GM21526 (cell line): ENCODE data around the gene SUCLA2.
A peak's percentile ranks its signal among the peaks of the same experiment; 100 is the strongest.
"Not testable (repeated sequence)": the region's sequence is repeated elsewhere in the genome, so short reads cannot be mapped to it uniquely, and the experiment has no call there.

Experiments
- ATAC-seq: cut with Tn5 transposase; IDR thresholded peaks from one replicate; pipeline ENCODE4 v1.9.1; 2021; ENCODE audit warnings: moderate library complexity; ENCODE audit not compliant: unreplicated experiment, low FRiP score

The SUCLA2 gene

DNA sequence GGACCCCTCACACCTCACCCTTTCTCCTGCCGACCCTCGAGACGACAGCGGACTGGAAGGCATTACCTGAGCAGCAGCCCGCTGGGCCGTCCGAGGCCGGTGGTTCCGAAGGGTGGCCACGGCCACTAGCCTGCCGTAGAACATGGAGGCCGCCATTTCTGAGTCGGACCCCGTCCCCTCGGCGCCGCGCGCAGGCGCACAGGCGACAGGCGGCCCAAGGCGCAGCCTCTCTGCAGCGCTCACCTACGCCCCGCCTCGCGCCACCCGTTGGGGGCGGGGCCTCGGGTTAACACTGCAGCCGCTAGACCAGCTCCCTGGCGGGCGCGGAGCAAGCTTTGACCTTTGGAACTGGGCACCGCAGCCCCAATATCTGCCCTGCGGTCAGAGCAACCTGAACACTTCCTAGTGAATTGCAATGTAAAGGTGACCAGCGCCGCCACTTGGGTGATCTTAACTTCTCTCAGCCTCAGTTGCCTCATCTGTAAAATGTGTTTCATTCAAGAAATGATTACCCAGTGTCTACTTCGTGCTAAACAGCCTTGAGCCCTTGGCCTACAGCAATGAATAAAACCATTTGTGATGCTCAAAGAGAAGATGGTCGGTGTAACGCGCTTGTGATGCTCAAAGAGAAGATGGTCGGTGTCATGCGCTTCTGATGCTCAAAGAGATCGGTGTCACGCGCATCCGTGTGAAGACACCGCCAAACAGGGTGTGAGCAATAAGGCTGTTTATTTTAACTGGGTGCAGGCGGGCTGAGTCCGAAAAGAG, at the start of gene SUCLA2:
Gene SUCLA2 (minus strand): TSS at position 160 of the 768 bp plus-strand sequence. CDS start 4 bp downstream, at position 156.
- peak; percentile 95 for ATAC-seq

DNA sequence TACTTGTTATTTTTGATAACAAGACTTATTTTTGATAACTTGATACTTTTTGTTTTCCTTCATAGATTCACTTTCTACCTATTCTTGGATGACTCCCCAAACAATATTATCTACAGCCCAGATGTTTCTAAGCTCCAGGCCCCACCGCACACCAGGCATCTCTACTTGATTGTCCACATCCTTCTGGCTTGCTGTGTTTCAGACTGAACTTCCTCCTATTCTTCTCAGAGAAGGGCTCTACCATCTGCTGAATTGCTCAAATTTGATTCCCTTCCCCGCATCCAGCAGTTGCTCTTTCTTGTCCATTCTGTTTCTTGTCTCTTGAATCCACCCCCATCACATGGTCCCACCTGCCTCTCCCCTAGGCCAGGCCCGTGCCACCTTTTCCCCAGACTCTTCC, 49.5 kb upstream of the SUCLA2 start:
- ATAC-seq = no peak

DNA sequence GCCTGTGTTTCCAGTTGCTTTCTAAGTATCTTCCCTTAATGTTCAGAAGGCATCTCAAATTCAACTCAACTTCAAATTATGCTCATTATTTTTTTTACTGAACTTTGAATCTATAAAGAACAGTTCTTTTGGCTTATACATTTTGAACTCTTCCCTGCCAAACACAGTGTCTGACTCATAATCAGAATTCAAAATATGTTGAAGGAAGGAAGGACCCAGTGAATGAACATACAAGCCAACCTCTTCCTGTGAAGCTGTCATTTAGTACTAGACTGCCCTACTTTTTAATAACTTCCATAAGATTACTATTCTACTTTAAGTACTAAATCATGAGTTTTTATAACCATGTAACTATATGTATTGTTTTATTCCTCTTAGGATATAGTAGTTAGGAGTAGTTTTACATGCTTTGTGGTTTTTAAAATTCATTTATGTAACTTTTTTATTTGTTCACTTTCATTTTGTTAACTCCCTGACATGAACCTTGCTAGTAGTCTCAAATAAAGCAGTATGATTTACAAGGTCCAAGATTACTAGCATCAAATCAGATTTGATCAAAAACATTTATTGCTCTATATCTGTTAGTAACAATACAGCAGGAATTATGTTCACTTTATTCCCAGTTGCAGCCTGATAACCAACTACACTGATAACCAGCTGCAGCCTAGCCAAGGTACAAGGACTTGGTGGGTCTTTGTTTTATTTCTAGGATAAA, 42.9 kb upstream of the SUCLA2 start:
- ATAC-seq = no peak

DNA sequence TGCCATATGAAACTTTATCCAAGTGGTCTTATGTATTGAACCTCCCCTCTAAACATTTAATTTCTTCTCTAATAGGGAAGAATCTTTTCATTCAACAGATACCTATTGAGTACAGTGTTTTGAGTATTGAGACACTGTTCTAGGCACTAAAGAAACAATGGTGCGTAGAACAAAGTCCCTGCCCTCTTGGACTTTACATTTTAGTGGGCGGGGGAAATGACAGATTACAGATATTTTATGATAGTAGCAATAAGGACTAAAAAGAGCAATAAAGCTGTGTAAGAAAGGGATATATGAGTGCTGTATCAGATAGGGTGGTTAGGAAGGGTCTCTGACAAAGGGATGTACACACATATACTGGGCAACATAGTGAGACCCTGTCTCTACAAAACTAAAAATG, 41.8 kb upstream of the SUCLA2 start:
- no peak for ATAC-seq

DNA sequence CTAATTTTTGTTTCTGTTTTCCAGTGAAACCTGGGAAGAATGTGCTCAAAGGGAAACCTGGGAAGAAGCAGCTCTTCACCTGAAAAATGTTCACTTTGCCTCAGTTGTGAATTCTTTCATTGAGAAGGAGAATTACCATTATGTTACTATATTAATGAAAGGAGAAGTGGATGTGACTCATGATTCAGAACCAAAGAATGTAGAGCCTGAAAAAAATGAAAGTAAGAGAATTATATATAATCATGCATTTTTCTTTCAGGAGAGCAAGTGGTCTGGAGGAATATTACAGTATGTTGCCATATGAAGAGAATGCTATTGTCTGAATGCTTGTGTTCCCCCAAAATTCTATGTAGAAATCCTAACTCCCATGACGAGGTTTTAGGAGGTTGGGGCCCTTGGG, 39.8 kb upstream of the SUCLA2 start:
- no peak for ATAC-seq

DNA sequence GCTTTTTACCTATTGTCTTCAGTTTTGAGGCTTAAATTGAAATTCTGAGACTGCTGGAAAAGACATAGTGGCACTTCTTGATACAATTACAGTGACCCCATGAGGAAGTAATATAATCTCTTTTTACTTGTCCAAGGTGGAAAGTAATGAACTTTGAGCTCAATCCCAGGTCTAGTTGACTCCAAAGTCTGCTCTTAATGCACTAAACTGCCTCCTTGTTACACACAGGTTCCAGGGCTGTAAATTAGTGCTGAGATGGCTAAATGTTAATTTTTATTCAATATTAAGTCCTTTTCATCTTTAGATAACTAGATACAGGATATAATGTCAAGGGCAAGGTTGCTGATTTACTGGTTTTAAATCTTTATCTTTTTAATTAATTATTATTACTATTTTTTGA, 39.0 kb upstream of the SUCLA2 start:
- no peak for ATAC-seq

DNA sequence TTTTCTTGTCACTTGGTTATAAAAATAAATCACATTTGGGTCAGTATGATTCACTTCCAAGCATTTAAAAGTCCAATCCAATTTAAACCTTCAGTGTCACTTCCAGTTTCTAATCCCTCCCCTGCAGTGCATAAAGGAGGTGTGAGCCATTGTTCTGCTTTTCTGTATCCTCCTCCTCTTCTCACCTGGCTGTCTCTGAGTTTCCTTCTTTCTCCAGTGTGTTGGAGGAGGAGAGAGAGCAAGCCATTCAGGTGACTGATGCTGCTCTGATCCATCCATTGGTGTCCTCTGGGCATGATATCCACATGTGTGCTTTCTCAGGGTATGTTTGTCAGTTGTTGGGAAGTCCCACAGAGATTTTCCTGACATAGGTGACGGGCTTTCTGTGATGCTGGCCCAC, 37.7 kb upstream of the SUCLA2 start:
- ATAC-seq = no peak

DNA sequence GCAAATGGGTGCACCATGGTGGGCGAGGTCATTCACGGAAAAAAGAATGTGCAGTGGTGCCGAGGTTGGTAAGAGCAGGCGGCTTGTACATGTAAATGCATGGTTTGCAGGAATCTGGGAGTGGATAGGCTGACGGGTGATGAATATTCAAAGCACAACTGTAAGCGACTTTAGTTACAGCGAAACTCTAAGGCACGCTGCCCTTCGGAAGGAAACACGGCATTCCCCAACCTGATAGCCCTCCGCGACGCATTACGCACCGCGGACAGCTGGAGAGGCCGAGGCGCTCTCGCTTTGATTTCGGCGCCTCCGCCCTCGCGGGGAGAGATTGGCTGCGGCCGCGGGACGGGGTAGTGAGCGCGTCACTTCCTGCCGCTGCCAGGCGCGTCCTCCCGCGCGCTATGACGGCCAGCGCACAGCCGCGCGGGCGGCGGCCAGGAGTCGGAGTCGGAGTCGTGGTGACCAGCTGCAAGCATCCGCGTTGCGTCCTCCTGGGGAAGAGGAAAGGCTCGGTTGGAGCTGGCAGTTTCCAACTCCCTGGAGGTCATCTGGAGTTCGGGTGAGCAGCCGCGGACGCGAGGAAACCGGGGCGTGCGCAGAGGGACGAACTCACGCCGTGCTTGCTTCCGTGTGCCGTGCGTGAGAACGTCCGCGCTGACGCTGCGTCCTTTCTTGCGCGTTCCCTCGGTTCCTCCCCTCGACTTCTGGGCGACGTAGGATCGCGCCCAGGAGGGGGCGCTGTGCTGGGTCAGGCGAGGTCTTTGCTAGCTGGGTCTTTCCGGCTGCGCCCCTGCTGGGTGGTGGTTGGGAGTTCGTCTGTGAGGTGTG, 36.5 kb upstream of the SUCLA2 start, which contains the start of gene NUDT15:
Gene NUDT15 (plus strand): TSS at position 381 of the 828 bp plus-strand sequence. CDS start 21 bp downstream, at position 402.
- ATAC-seq = peak; percentile 93

DNA sequence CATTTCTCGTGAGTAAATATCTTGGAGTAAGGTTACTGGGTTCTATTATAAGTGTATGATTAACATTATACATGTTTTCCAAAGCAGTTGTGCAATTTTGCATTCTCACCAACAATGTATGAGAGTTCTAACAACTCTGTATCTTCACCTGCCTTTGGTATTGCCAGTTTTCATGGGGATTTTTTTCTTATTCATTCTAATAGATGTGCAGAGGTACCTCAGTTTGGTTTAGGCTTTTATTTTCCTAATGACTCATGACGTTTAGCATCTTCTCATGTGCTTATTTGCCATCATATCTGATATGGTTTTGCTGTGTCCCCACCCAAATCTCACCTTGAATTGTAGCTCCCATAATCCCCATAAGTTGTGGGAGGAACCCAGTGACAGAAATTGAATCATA, 28.8 kb upstream of the SUCLA2 start:
- ATAC-seq = no peak

DNA sequence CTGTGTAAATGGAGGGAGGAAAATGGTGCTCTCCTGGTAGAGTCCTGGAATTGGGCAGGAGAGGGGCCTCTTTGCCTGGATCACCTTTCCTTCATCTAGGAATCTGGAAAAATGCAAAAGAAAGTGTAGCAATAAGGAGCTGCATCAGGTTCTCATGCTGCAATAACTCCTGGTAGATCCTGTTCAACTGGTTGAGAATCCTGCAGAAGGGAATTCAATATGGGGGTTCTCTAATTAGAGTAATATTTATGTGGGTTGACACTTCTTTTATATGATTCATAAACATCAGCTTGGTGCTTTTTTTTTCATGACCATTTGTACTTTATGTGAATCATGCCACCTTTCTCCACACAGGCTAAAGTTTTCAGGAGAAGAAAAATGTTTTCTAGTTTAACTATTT, 27.0 kb upstream of the SUCLA2 start:
- no peak for ATAC-seq

DNA sequence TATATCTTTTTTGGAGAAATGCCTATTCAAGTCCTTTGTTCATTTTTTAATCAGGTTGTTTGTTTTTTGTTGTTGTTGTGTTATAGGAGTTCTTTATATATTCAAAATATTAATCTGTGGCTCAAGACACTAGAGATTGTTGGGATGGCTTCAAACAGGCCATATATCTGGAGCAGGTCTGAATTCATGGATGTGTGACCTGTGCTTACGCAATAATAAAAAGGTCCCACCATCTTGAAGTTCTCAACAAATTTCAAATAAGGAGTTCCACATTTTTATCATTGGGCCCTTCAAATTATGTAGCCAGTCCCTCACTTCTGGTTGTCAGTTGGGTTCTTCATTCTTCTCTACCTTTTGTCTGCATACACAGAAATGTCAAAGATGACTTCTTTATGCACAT, 18.7 kb upstream of the SUCLA2 start:
- no peak for ATAC-seq

DNA sequence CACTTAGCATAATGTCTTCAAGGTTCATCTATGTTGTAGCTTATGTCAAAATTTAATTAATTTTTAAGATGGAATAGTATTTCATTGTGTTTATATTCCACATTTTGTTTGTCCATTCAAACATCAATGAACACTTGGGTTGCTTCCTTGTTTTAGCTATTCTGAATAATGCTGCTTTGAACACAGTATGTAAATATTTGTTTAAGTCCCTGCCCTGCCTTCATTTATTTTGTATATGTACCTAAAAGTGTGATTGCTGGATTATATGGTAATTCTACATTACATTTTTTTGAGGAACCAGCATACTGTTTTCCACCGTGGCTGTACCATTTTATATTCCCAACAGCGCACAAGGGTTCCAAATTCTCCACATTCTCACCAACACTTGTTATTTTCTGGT, 17.6 kb upstream of the SUCLA2 start:
- no peak for ATAC-seq

DNA sequence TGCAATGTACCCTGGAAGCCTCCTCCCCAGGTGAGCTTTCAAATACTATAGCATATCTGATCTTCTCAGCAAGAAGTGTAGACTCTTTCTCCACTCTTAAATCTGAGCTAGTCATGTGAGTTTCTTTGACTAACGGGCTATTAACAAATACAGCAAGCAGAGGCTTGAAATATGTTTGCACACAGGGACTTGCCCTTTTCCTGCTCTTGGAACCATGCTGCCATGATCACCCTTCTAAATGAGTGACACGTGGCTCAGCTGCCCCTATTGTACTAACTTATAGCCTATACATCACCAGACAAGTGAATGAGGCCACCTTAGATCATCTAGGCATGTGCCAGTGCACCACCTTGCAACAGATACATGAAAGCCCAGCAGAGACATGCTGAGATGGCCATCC, 13.3 kb upstream of the SUCLA2 start:
- no peak for ATAC-seq

DNA sequence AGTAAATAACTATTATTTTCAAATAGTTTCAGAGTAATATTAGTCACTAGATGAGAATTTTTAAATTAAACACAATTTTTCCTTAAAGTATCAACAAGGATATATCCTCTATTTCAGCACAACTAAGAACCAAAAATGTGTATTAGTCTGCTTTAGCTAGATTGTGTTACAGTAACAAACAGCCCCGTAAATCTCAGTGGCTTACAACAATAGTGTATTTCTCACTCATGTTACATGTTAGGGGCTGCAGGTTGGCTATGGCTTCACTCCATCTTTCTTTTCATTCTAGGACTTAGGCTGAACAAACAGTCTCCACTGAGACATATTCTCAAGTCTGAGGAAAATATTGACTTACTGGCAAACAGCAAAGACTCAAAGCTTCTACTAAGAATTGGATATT, 11.6 kb upstream of the SUCLA2 start:
- no peak for ATAC-seq

DNA sequence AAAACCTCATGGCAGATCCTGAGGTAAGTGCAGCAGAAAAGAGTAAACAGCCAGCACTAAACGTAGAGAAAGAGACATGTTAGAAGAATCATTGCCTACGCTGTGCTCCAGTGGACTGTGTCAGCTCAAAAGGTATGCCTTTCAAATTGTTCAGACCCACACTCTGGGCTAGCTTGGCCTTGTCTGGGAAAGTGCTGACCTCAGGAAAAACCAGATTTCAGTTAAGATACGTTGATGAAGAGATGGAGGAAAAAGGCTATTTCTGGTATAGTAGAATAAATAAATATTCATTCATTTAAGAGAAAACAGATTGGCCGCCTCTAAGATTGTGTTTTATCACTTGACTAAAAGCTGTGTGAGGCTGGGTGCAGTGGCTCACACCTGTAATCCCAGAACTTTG, 9.6 kb upstream of the SUCLA2 start:
- no peak for ATAC-seq

DNA sequence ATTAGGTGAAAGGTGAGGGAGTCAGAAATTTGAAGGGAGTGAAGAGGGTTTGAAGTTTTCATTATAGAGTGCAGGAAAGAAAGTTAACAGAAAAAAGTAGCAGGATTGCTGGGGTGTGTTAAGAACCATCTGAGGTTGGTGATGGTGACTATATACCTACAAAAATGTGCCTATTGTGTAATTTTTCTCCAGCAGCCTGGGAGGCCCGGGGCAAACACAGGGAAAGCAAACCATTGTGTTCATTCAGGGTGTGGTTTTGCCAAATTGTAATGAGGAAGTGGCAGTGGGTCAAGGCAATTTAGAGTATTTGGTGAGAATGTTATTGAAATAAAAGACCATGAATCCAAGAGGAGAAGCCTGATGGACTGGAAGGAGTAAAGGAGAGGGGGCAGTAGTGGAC, 8.2 kb upstream of the SUCLA2 start:
- no peak for ATAC-seq

DNA sequence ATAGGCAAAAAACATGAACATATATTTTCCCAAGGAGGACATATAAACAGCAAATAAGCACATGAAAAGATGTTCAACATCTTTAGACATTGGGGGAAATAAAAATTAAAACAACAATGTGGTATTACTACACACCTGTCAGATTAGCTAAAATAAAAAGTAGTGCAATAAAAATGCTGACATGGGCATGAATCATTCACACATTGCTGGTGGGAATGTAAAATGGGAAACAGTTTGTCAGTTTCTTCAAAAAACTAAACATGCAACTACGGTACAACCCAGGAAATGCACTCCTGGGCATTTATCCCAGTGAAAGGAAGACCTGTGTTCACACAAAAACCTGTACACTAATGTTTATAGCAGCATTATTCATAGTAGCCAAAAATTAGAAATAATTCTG, 5.3 kb upstream of the SUCLA2 start:
- no peak for ATAC-seq

DNA sequence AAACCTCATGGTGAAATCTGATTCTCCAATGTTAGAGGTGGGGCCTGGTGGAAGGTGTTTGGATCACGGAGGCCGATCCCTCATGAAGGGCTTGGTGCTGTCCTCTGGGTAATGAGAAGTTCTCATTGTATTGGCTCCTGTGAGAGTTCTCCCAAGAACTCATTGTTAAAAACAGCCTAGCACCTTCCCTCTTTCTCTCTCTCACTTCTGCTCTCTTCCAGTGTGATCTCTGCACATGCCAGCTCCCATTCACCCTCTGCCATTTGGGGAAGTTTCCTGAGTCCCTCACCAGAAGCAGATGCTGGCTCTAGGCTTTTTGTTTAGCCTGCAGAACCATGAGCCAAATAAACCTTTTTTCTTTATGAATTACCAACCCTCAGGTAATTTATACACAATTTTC, 3.1 kb upstream of the SUCLA2 start:
- no peak for ATAC-seq

DNA sequence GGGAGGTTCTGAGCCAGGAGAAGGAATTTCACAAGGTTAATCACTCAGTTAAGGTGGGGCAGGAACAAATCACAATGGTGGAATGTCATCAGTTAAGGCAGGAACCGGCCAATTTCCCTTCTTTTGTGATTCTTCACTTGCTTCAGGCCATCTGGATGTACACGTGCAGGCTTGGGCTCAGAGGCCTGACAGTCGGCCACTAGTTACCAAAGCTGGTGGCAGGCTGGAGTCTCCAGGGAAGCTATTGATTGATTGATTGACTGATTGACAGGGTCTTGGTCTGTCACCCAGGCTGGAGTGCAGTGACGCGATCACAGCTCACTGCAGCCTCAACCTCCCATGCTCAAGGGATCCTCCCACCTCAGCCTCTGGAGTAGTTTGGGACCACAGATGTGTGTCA, 926 bp upstream of the SUCLA2 start:
- not testable (repeated sequence) for ATAC-seq

DNA sequence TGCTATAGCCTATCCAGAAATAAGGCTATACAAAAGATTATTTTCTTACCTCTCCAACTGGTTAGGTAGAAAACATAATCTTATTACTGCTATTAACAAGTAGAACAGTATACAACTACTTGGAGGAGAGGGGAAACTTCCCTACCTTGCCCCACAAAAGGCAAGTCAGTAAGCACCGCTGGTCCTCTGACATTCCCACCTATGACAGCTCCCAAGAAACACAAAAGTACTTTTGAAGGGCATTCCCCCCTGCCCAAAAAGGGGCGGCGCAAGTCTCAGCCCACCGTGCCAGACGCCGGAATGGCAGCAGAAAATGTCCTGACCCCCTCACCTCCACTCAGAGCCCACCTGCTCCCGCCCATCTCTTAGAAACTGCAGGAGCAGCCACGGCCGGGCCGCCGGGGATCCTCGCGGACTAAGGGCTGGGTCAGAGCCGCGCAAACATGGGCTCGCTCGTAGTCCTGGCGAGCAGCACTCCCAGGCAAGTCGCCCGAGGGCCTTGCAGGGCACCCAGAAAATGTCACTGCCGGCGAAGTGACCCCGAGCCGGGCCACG, 437 bp downstream of the SUCLA2 start:
- ATAC-seq = peak; percentile 39

DNA sequence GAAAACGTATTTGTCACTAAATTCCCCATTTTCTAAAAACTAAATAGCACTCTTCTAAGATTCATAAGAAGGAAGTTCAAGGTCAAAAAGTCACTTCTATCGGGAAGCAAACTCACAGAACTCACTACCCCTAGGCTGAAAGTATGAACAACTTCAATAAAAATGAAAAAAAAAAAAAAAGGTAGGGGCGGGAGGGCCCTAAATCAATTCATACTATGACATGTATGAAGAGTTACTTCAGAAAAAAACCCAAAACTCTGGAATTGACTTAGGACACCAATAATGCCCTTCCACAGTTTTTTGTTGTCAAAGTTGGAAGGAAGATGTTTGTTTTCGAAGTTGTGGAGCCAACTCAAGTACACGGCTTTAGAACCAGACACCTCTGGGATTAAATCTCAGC, 1.1 kb downstream of the SUCLA2 start:
- no peak for ATAC-seq
